LNCaP clone FGC (cell line): ENCODE results near the gene NME9.

Experiments used
- DNase-seq: peaks from one replicate; pipeline ENCODE4 v3.0.0-alpha.2; 2011; ENCODE audit warnings: low read depth
- H3K4me3 ChIP-seq: 2 replicates; pipeline ENCODE4 v1.5.1; 2011; ENCODE audit warnings: mild to moderate bottlenecking, low read depth, low read length, control low read depth
- TF ChIP-seq, protein P1 (sequence below): IDR thresholded peaks from 2 replicates; pipeline ENCODE4 v1.5.1; 2012; ENCODE audit warnings: mild to moderate bottlenecking; ENCODE audit not compliant: control insufficient read depth, insufficient read depth; ENCODE audit errors: extremely low read depth

The NME9 gene

DNA sequence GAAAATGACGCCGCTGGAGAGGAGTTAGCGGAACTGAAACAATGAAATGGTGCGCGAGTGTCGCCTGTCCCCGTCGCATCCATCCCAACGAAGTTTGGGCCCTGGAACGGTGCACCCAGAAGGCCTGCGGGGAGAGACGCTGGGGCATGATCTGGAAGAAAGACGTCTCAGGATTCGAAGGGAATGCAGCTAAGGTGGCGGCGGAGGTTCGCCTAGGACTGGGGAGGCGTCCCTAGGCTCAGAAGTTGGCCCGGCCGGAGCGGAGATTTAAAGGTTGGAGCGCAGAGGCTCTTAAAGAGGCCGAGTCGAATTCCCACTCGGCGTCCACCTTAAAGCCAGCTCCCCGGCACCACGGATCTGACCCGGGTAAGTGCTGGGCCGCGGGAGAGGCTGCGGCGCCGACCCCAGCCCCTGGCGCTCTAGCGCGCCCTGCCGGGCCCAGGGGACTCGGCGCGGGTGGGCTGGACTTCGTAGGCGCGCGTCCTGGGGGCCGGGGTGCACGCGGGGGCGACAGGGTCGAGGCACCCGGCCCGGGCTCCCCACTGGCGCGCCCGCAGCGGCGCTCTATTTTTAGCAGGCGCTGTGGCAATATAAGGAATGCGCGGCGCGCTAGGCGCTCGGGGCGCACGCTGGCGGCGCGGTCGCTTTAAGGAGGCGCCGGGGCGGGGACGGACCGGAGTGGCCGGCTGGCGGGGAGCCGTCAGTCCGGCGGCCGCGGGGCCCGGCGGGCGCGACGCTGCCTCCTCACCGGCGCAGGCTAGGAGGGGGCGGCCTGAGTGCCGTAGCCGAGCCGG, 18.5 kb upstream of the NME9 start, which contains the start of gene MRAS:
MRAS (plus strand) TSS at position 620 of the 794 bp plus-strand sequence. CDS start 24,305 bp downstream, outside the sequence.
- TF ChIP-seq, protein P1, sequence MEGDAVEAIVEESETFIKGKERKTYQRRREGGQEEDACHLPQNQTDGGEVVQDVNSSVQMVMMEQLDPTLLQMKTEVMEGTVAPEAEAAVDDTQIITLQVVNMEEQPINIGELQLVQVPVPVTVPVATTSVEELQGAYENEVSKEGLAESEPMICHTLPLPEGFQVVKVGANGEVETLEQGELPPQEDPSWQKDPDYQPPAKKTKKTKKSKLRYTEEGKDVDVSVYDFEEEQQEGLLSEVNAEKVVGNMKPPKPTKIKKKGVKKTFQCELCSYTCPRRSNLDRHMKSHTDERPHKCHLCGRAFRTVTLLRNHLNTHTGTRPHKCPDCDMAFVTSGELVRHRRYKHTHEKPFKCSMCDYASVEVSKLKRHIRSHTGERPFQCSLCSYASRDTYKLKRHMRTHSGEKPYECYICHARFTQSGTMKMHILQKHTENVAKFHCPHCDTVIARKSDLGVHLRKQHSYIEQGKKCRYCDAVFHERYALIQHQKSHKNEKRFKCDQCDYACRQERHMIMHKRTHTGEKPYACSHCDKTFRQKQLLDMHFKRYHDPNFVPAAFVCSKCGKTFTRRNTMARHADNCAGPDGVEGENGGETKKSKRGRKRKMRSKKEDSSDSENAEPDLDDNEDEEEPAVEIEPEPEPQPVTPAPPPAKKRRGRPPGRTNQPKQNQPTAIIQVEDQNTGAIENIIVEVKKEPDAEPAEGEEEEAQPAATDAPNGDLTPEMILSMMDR = peak; percentile 42

DNA sequence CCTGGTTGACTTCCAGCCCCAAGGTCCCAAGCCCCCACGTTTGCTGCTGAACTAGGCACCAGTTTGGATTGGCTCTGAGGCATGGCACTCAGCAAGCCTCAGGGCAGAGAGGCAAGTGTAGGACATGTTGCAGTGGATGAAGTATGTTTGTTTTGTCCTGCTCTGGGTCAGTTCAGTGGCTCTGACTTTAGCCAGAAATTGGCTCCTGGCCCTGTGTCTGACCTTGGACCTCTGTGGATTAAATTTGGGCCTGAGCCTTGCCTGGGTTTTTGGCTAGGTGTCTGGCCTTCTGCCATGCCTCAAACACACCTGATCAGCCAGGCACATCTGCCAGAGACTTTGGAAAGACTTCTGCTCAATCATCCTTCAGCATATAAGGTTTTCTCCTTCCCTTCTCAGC, 15.1 kb upstream of the NME9 start:
- DNase-seq = no peak
- TF ChIP-seq, protein P1 = no peak
- no peak overlapping the region for H3K4me3 ChIP-seq

More for the DNA sequence above, 18.5 kb upstream of the NME9 start, which contains the start of gene MRAS:
- H3K4me3 ChIP-seq = peak within 1 kb of the TSS; percentile 55
- peak; percentile 30 for DNase-seq

DNA sequence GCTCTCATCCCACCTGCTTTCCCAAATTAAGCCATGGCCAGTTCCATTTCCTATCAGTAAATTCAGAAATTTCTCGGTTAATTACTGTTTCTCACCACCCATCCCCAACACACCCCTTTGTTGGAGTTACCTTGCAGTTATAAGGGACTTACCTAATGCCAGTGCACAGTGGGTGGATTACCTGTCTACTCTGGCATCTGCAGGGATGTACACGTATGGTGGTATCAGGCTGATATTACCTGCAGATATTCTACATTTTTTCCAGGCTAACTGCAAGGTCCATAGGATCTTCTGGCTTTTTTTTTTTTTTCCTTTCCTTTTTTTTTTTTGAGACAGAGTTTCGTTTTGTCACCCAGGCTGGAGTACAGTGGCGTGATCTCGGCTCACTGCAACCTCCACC, 10.9 kb upstream of the NME9 start:
- H3K4me3 ChIP-seq = no peak overlapping the region
- TF ChIP-seq, protein P1 = no peak
- no peak for DNase-seq

DNA sequence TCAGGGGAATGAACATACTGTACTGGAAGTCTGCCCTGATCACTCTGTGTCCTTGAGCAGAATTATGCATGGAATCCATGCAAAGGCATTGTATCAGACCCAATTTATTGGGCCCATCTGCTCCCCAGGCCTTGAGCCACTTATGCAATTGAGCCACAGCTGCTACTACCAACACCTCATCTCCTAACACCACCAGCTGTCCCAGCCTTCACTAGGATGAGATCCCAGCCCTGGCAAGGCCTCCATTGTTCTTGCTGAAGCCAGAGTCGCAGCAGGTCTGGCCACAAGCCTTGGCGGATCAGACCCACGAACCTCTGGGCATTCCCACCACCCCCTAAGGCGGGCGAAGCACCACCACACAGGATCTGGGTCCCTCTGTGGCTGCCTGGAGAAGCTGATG, 9.2 kb upstream of the NME9 start:
- TF ChIP-seq, protein P1 = no peak
- DNase-seq = no peak

DNA sequence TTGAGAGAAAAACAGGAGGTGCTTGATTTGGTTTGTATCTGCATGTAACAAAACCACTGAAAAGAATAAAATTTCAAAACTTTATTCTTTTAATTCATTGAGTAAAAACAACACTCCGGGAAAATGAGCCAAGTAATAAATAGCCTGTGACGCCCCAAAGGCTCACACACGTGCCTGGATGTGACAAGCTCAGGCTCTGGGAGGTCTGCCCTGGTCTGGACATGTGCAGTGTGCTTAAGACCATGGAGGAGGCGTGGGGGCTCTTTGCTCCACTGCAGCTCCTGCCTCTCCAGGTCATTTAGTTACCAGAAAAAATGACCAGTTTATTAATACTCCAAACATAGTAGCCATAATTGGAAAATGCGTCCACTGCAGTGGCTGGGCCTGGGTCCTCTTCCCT, 8.6 kb upstream of the NME9 start:
- DNase-seq = no peak
- TF ChIP-seq, protein P1 = no peak
- H3K4me3 ChIP-seq = no peak overlapping the region

More for the DNA sequence above, 9.2 kb upstream of the NME9 start:
- H3K4me3 ChIP-seq = no peak overlapping the region

DNA sequence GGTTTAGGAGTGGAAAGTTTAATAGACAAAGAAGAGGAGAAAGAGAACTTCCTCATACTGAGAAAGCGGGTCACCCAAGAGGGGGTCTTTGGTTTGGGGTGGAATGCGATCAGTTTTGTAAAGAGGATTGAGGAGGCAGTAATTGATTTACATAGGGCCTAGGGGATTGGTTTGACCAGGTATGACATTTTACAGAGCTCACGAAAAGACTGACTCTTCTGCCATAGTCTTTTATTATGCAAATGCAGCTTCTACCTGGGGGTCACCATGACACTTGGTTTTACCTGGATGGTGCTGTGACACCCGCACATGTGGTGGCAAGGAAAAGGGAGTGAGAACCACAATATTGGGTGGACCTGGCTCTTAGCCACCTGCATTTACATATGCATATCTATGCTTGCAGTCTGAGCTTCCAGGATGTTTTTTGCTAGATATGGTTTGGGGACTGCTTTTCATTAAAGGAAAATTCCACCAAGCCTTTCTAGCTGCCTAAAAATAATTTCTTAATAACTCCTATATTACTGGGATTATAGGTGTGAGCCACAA, 6.9 kb upstream of the NME9 start:
- DNase-seq = no peak
- H3K4me3 ChIP-seq = no peak overlapping the region
- TF ChIP-seq, protein P1 = no peak
